ENCODE measurements around the gene SART3.

The SART3 gene

GRCh38 chr12:108482717-108483212 lies 78.2 kb downstream of the SART3 start:
- FAIRE-seq, result no peak

DNA sequence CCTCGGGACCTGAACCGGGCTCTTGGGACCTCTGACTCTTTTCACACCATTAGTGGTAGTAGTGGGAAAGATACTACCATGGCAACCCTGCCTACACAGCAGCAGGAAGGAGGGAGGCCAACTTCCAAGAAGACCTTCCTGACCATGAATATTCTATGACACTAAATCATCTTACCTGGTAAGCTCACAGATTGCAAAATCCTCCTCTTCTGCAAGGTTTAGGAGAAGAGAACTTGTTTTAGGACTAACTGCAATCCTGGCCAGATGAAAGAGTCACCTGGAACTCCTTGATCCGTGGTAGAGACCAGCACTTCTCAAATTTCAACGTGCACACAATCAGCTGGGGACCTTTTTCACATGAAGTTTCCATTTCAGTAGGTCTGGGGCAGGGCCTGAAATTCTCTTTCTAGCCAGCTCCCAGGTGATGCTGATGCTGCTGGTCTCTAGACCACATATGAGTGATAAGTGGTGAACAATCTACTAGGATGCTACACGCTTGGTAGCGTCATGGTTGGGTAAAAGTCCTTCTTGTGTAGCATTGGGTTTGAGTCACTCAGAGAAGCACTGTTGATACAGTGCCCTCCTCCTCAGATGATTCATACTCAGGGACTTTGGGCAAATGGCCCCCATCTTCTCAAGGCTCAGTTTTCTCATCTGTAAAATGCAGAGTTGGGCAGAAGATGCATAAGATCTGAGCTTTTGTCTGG lies 81.5 kb downstream of the SART3 start:
- no peak for FAIRE-seq

- FAIRE-seq, result no peak
Observed at GRCh38 chr12:108478611-108479206, 82.3 kb downstream of the SART3 start.

- no peak for FAIRE-seq
Observed at GRCh38 chr12:108477881-108478259, 83.1 kb downstream of the SART3 start.

GRCh38 chr12:108477055-108477880 lies 83.7 kb downstream of the SART3 start:
- FAIRE-seq, result no peak

GRCh38 chr12:108475396-108475795 lies 85.6 kb downstream of the SART3 start:
- FAIRE-seq, result no peak

GRCh38 chr12:108473400-108474055 lies 87.4 kb downstream of the SART3 start:
- FAIRE-seq, result no peak
